GM19023 (cell line): ENCODE measurements around the gene PRC1.

Experiments
- ATAC-seq: cut with Tn5 transposase; IDR thresholded peaks from one replicate; pipeline ENCODE4 v1.9.1; 2021; ENCODE audit warnings: mild to moderate bottlenecking, moderate library complexity; ENCODE audit not compliant: unreplicated experiment

The PRC1 gene

GRCh38 chr15:90990446-90990845 is 3.9 kb downstream of the PRC1 start:
- no peak for ATAC-seq

- no peak for ATAC-seq
These were observed 5.1 kb downstream of the PRC1 start for GRCh38 chr15:90989040-90989768.

GRCh38 chr15:90988296-90988695 is 6.0 kb downstream of the PRC1 start:
- no peak for ATAC-seq

- ATAC-seq: no peak
These were observed 6.7 kb downstream of the PRC1 start for GRCh38 chr15:90987561-90988141.

GRCh38 chr15:90986790-90987507 is 7.4 kb downstream of the PRC1 start:
- ATAC-seq: no peak

GRCh38 chr15:90982135-90982534 is 12.2 kb downstream of the PRC1 start:
- ATAC-seq: no peak

GRCh38 chr15:90981681-90982080 is 12.7 kb downstream of the PRC1 start:
- ATAC-seq: peak; percentile 77

- ATAC-seq: no peak
These were observed 14.8 kb downstream of the PRC1 start for GRCh38 chr15:90979582-90979981.

- no peak for ATAC-seq
These were observed 20.1 kb downstream of the PRC1 start for GRCh38 chr15:90974216-90974615.

GRCh38 chr15:90972133-90972532 is 22.2 kb downstream of the PRC1 start:
- no peak for ATAC-seq

GRCh38 chr15:90970274-90970673 is 24.1 kb downstream of the PRC1 start:
- no peak for ATAC-seq

GRCh38 chr15:90968434-90968833 is 25.9 kb downstream of the PRC1 start:
- no peak for ATAC-seq

- no peak for ATAC-seq
These were observed 27.1 kb downstream of the PRC1 start for GRCh38 chr15:90967206-90967605.

GRCh38 chr15:90966262-90966661 is 28.1 kb downstream of the PRC1 start:
- ATAC-seq: no peak

GRCh38 chr15:90962021-90962420 is 32.3 kb downstream of the PRC1 start:
- no peak for ATAC-seq

GRCh38 chr15:90960298-90961091 is 33.8 kb downstream of the PRC1 start:
- ATAC-seq: no peak

- ATAC-seq: no peak
These were observed 34.4 kb downstream of the PRC1 start for GRCh38 chr15:90959894-90960293.

GRCh38 chr15:90959028-90959595 is 35.2 kb downstream of the PRC1 start:
- ATAC-seq: no peak

GRCh38 chr15:90957791-90958190 is 36.5 kb downstream of the PRC1 start:
- no peak for ATAC-seq

GRCh38 chr15:90957031-90957790 is 37.1 kb downstream of the PRC1 start:
- ATAC-seq: no peak
